SW 1271 (cell line): Measurements from ENCODE around the gene CUBN.

ENCODE experiments used
- DNase-seq, 2 experiments: peaks; one replicate each; lab custom pipeline; 2025; lab: John Stamatoyannopoulos, UW

The CUBN gene

GRCh38 chr10:17073725-17074540, 55.7 kb downstream of the CUBN start:
- DNase-seq = no peak

GRCh38 chr10:17068953-17069352, 60.7 kb downstream of the CUBN start:
- DNase-seq = no peak

- no peak for DNase-seq
These were observed 62.0 kb downstream of the CUBN start for GRCh38 chr10:17067376-17068264.

GRCh38 chr10:17066807-17067206, 62.8 kb downstream of the CUBN start:
- DNase-seq = no peak

GRCh38 chr10:17066000-17066399, 63.6 kb downstream of the CUBN start:
- DNase-seq = no peak

GRCh38 chr10:17065273-17065672, 64.3 kb downstream of the CUBN start:
- no peak for DNase-seq

- DNase-seq = no peak
These were observed 65.2 kb downstream of the CUBN start for GRCh38 chr10:17064435-17064834.

GRCh38 chr10:17062955-17063484, 66.6 kb downstream of the CUBN start:
- DNase-seq = peak; percentile 76 to 93

- peak; percentile 23 to 80 for DNase-seq
These were observed 67.1 kb downstream of the CUBN start for GRCh38 chr10:17062493-17062892.

GRCh38 chr10:17062009-17062408, 67.6 kb downstream of the CUBN start:
- DNase-seq = peak; percentile 9 to 62

- DNase-seq = no peak
These were observed 68.2 kb downstream of the CUBN start for GRCh38 chr10:17061418-17061817.

GRCh38 chr10:17060289-17060688, 69.3 kb downstream of the CUBN start:
- no peak for DNase-seq

GRCh38 chr10:17059197-17059688, 70.4 kb downstream of the CUBN start:
- DNase-seq = peak in 1 of 2 experiments; percentile 69

GRCh38 chr10:17058093-17058492, 71.5 kb downstream of the CUBN start:
- DNase-seq = no peak

- DNase-seq = no peak
These were observed 72.7 kb downstream of the CUBN start for GRCh38 chr10:17056781-17057428.

GRCh38 chr10:17053513-17053912, 76.1 kb downstream of the CUBN start:
- DNase-seq = no peak

GRCh38 chr10:17053061-17053460, 76.5 kb downstream of the CUBN start:
- DNase-seq = no peak

- DNase-seq = no peak
These were observed 77.8 kb downstream of the CUBN start for GRCh38 chr10:17051851-17052250.

- no peak for DNase-seq
These were observed 80.4 kb downstream of the CUBN start for GRCh38 chr10:17049195-17049594.

- no peak for DNase-seq
These were observed 81.7 kb downstream of the CUBN start for GRCh38 chr10:17047908-17048307.

- DNase-seq = no peak
These were observed 82.6 kb downstream of the CUBN start for GRCh38 chr10:17046989-17047388.

GRCh38 chr10:17043586-17043985, 86.0 kb downstream of the CUBN start:
- no peak for DNase-seq
